ENCODE results near the gene SCN9A.
"Not testable (repeated sequence)": the region's sequence is repeated elsewhere in the genome, so short reads cannot be mapped to it uniquely, and the experiment has no call there.

The SCN9A gene

DNA sequence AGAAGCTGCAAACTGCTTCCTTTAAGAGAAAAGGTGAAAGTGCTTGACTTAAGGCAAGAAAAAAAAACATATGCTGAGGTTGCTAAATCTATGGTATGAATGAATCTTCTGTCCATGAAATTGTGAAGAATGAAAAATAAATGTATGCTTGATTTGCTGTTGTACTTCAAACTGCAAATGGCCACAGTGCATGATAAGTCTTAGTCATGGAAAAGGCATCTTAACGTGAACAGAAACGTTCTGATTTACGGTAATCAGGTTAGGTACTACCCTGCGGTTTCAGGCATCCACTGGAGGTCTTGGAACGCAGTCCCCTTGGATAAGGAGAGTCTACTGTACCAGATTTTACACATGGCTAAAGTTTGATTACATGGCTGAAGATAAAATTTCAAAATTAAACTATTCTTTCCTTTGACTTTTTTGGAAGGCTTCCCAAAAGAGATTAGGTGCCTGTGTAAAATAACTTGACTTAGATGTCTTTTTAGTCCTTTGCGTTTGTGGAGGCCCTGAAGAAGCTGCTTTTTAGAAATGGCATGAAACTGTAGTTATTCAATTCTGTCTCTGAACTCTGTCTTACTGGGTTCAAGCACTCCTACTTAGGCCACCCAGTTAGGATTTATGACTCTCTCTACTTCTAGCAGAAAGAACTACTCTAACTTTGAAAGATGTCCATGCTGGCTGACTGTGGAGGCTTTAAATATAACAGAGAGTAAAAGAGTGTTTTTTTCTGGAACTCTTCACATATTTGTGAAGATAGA is 35.9 kb upstream of the SCN9A start:
- TF ChIP-seq, protein P1, sequence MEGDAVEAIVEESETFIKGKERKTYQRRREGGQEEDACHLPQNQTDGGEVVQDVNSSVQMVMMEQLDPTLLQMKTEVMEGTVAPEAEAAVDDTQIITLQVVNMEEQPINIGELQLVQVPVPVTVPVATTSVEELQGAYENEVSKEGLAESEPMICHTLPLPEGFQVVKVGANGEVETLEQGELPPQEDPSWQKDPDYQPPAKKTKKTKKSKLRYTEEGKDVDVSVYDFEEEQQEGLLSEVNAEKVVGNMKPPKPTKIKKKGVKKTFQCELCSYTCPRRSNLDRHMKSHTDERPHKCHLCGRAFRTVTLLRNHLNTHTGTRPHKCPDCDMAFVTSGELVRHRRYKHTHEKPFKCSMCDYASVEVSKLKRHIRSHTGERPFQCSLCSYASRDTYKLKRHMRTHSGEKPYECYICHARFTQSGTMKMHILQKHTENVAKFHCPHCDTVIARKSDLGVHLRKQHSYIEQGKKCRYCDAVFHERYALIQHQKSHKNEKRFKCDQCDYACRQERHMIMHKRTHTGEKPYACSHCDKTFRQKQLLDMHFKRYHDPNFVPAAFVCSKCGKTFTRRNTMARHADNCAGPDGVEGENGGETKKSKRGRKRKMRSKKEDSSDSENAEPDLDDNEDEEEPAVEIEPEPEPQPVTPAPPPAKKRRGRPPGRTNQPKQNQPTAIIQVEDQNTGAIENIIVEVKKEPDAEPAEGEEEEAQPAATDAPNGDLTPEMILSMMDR (conservative IDR thresholded peaks at IDR 0.05; ENCODE audit: low read length), result no peak
- H3K4me3 ChIP-seq (ENCODE audit: low read length), result no peak overlapping the region
- peak; percentile 39 for DNase-seq (ENCODE audit: low read depth)

DNA sequence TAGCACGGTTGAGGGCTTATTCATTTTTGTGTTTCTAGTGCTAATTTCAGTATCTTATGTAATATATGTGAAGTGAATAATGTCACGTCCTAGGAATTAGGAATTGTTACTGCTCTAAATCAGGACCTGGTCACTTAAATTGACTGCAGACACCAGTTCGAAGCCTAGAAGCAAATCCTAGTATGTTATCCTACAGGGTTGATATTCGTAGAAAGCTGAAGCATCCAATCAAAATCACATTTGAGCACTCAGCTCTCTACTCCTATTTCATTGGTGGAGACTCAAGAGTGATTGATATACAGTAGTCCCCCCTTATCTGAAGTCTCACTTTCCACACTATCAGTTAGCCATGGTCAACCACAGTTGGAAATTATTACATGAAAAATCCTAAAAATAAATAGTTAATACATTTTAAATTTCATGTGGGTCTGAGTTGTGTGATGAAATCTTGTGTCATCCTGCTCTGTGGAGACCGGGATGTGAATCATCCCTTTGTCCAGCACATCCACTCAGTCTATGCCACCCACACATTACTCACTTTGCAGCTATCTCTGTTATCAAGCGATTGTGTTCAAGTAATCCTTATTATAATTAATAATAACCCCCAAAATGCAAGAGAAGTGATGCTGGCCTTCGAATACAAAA is 35.2 kb upstream of the SCN9A start:
- TF ChIP-seq, protein P1 (conservative IDR thresholded peaks at IDR 0.05; ENCODE audit: low read length), result no peak
- peak; percentile 88 for DNase-seq (ENCODE audit: low read depth)

DNA sequence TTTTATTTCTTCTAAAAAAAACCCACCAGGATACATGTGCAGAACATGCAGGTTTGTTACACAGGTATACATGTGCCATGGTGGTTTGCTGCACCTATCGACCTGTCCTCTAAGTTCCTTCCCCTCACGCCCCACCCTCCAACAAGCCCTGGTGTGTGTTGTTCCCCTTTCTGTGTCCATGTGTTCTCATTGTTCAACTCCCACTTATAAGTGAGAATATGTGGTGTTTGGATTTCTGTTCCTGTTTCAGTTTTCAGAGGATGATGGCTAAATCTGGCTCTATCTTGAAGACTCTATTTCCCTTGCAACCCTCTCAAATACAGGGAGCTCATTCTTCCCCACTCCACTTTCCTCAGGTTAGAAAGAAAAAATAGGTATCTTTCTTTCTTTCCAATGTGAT is 32.0 kb upstream of the SCN9A start:
- DNase-seq (ENCODE audit: low read depth); H3K4me3 ChIP-seq (ENCODE audit: low read length): not testable (repeated sequence)

More for the DNA sequence above, 35.2 kb upstream of the SCN9A start:
- no peak overlapping the region for H3K4me3 ChIP-seq (ENCODE audit: low read length)

DNA sequence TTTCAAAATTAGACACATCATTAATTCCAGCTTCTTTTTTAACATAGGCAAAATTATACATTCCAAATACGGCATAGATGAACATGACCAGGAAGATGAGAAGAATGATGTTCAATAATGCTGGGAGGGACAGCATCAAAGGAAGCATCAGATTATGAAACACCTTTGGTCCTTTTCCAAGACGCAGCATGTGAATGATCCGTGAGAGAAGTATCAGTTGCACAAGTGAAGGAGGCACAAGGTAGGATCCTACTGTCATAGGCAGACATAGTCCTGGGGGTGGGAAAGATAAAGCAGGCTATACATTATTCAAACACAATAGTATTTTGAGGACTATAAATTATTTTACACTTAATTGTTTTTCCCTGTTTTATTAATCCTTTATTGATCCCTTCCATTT is 30.6 kb upstream of the SCN9A start:
- TF ChIP-seq, protein P1 (conservative IDR thresholded peaks at IDR 0.05; ENCODE audit: low read length), result no peak
- DNase-seq (ENCODE audit: low read depth), result no peak
- no peak overlapping the region for H3K4me3 ChIP-seq (ENCODE audit: low read length)

DNA sequence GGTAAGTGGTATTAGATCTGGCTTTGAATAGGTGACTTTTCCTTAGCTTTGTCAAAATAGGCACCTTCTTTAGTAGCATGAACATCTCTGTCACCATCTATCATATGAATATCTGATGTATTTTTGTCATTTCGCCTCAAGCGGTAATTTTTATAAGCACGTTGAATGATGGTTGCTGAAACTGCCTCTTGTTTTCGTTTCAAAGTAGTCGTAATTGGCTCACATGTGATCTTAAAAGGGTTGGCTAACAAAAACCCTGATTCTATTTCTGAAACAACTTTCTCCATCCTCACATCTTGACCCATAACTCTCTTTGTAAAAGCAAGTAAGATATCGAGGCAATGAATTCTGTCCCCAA is 29.8 kb upstream of the SCN9A start:
- no peak overlapping the region for H3K4me3 ChIP-seq (ENCODE audit: low read length)
- DNase-seq (ENCODE audit: low read depth), result no peak
- TF ChIP-seq, protein P1 (conservative IDR thresholded peaks at IDR 0.05; ENCODE audit: low read length), result no peak

DNA sequence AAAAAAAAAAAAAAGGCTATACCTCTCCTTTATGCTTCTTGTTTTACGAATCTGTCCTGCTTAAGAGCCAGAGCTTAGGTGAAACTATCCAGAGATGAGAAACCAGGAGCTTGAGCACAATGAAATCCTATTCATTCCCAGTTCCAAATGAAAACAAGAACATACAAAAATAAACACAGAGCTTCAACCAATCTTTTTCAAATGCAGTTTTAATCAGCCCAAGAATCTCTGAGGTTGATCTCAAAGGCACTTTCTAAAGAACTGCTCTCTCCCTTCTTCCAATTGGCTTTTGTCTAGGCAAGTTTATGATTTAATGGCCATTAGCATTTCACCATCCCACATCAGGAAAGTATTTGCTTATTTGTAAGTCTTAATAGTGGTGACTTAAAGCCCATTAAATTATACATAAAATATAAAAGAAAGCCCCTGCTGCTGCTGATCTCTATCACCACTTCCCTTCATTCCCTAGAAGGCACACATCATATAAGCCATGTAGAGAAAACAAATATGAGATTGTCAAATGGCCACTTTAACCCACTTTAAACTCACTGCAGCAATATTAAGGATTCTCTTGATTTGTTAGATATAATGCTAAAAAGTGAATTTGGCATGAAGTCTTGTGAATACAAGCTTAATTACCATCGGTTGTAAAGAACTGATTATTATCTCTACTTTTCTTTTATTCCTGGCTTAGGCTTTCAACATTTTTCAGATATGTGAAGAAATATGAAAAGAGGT is 29.3 kb upstream of the SCN9A start:
- TF ChIP-seq, protein P1 (conservative IDR thresholded peaks at IDR 0.05; ENCODE audit: low read length), result no peak
- no peak for DNase-seq (ENCODE audit: low read depth)
- no peak overlapping the region for H3K4me3 ChIP-seq (ENCODE audit: low read length)

DNA sequence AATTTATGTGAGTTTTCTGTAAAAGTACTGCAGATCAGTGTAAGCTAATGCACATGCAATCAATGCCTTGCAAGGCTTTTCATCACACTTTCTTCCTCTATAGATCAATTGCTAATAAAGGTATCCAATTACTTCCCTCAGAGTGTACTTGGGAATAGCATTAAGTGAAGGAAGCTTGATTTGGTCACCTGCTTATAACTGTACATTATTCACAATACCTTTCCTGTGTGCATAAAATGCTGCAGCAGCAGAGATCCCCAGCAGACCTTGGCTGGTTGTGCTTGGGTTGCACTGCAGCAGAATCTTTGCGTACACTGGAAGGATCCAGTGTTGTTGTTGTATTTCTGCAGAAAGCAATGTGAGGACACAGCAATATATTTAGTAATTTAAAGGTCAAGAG is 18.5 kb upstream of the SCN9A start:
- no peak for DNase-seq (ENCODE audit: low read depth)
- H3K4me3 ChIP-seq (ENCODE audit: low read length), result no peak overlapping the region
- TF ChIP-seq, protein P1 (conservative IDR thresholded peaks at IDR 0.05; ENCODE audit: low read length), result no peak

Data from AG10803 (cell line).